GM21390 (cell line): Measurements from ENCODE around the gene AMFR.
"Not testable (repeated sequence)": the region's sequence is repeated elsewhere in the genome, so short reads cannot be mapped to it uniquely, and the experiment has no call there.

Experiments
- ATAC-seq: cut with Tn5 transposase; IDR thresholded peaks from one replicate; pipeline ENCODE4 v1.9.1; 2021; ENCODE audit not compliant: unreplicated experiment

AMFR gene

DNA sequence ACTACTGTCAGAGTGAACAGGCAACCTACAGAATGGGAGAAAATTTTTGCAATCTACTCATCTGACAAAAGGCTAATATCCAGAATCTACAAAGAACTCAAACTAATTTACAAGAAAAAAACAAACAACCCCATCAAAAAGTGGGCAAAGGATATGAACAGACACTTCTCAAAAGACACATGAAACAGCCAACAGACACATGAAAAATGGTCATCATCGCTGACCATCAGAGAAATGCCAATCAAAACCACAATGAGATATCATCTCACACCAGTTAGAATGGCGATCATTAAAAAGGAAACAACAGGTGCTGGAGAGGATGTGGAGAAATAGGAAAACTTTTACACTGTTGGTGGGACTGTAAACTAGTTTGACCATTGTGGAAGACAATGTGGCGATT is 28.6 kb downstream of the AMFR start:
- not testable (repeated sequence) for ATAC-seq

DNA sequence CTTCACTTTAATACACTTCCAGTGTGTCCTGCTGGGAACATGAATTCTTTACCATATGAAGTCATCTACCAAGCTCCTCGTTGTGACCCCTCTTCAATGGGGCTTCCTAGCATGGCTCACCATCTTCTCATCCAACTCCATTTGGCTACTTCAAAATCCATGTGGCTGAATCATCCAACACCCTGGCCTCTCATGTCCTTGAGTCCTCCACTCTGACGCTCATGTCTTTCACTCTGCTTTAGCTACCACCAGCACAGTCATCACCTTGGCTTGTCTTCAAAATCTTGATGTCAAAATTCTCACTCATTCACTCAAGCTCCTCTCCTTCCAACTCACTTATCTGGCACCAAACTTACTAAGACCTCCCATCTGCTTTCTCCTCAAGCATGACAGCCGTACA is 35.8 kb downstream of the AMFR start:
- ATAC-seq = no peak

DNA sequence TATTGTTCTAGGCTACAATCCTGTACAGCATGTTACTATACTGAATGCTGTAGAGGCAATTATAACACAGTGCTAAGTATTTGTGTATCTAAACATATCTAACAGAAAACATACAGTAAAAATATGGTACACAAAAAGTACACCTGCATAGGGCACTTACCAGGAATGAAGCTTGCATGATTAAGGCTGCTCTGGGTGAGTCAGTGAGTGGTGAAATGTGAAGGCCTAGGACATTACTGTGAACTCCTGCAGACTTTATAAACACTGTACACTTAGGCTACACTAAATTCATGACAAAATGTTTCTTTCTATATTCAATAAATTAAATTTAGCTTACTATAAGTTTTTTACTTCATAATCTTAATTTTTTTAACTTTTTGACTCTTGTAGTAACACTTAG is 37.1 kb downstream of the AMFR start:
- ATAC-seq = no peak

DNA sequence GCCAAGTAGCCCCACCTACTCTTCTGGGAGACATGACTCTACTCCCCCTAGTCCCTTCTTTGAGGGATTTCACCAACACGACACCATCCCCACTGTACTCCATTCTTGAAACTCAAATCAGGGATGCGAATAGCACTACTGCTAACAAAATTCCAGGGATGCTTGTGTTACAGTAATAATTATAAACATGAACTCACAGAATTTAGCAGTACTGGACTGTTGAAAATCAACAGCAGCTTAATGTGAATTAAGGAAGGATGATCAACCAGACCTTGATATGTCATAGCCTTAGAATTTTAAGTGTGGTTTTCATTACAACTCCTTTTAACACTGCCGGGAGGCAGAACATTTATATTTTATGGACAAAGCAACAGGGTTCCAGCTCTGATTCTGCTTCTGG is 37.9 kb downstream of the AMFR start:
- no peak for ATAC-seq

- ATAC-seq = no peak
Observed at GRCh38 chr16:56384074-56384721, 41.1 kb downstream of the AMFR start.

DNA sequence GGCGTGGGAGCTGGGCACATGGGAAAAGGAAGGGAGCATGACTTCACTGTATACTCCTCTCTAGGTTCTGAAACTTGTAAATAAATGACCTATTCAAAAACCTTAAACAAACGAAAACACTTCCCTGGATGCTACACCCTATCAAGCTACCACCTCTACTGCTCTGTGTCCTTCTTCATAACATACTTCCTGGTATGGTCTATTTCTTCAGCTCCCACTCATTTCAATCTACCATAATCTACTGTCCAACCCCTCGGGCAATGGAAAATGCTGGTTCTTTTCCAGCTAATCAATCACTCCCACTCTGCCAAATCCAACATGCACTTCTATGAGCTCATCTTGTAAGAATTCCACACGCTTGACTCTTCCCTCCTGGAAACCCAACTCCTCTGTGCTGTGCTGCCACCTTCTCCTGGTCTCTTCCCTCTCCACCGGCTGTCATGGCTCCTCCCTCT is 42.4 kb downstream of the AMFR start:
- ATAC-seq = no peak

DNA sequence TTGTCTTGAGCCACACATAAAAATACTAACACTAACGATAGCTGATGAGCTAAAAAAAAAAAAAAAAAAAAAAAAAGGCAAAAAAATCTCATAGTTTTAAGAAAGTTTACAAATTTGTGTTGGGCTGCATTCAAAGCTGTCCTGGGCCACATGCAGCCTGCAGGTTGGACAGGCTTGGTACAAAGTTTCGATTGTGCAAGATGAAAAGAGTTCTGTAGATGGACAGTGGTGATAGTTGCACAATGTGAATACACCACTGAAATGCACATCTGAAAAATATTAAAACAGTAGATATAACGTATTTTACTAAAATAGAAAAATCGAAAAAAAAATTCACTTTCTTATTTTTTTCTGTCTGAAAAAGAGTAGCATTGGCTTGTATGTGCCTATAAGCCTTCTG is 42.9 kb downstream of the AMFR start:
- ATAC-seq = no peak

DNA sequence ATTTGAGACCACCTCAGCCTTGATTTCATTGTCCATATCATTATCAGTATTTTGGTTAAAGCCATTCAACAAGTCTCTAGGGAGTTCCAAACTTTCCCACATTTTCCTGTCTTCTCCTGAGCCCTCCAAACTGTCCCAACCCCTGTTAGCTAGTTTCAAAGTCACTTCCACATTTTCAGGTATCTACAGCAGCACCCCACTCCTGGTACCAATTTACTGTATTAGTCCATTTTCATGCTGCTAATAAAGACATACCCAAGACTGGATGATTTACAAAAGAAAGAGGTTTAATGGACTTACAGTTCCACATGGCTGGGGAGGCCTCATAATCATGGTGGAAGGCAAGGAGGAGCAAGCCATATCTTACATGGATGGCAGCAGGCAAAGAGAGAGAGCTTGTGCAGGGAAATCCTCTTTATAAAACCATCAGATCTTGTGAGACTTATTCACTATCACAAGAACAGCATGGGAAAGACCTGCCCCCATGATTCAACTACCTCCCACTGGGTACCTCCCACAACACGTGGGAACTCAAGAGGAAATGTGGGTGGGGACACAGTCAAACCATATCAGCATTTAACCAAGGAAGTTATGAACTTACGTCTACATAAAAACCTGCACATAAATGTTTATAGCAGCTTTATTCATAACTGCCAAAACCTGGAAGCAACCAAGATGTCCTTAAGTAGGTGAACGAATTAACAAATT is 44.4 kb downstream of the AMFR start:
- not testable (repeated sequence) for ATAC-seq

DNA sequence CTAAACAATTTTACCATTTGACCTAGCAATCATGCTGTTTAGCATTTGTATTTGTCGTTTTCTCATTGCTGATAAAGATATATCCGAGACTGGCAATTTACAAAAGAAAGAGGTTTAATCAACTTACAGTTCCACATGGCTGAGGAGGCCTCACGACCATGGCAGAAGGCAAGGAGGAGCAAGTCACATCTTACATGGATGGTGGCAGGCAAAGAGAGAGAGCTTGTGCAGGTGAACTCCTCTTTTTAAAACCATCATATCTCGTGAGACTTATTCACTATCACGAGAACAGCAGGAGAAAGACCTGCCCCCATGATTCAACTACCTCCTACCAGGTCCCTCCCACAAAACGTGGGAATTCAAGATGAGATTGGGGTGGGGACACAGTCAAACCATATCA is 46.3 kb downstream of the AMFR start:
- ATAC-seq = not testable (repeated sequence)

GRCh38 chr16:56375792-56376191 is 49.6 kb downstream of the AMFR start:
- not testable (repeated sequence) for ATAC-seq

- ATAC-seq = no peak
Observed at GRCh38 chr16:56373003-56373402, 52.3 kb downstream of the AMFR start.

DNA sequence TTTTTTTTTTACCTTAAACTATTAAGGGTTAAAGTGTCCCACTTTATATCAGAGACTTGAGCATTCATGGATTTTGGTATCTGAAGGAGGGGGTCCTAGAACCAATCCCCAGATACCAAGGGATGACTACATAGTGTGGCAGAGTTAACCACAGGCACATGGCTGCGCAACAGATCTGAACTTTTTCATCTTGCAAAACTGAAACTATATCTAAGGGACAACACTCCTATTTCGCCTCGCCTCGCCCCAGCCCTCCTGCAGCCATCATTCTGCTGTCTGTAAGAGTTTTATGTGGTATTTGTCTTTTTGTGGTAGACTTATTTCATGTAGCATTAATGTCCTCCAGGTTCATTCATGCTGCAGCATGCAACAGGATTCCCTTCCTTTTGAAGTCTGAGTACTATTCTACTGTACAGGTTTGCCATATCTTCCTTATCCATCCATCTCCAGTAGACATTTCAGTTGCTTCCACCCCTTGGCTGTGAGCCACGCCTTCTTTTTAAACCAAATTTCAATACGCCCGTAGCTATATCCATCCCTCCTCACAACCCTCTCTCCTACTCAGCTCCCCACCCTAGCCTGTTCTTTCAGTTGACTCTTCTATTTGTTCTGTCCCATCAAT is 53.2 kb downstream of the AMFR start:
- no peak for ATAC-seq

- no peak for ATAC-seq
Observed at GRCh38 chr16:56371660-56371937, 53.7 kb downstream of the AMFR start.

- no peak for ATAC-seq
Observed at GRCh38 chr16:56370875-56371659, 54.3 kb downstream of the AMFR start.

GRCh38 chr16:56370185-56370874 is 55.0 kb downstream of the AMFR start:
- no peak for ATAC-seq

DNA sequence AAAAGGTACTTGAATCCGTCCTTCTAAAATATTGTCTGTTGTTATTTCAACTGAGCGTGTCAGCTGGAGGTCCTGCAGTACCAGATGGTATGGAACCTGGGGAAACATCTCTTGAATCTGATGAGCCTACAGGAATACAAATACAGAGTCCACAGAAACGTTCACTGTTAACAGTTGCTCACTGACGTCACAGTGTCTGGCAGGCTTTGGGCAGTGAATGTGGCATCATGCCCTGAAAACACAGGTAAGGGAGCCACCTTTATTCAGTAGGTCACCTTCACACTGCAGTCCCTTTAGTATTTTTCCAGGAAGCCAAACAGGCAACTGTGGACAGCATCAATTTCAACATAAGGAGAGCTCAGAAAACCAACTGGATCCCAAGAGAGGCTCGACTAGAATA is 56.1 kb downstream of the AMFR start:
- no peak for ATAC-seq

GRCh38 chr16:56368545-56368944 is 56.8 kb downstream of the AMFR start:
- no peak for ATAC-seq

DNA sequence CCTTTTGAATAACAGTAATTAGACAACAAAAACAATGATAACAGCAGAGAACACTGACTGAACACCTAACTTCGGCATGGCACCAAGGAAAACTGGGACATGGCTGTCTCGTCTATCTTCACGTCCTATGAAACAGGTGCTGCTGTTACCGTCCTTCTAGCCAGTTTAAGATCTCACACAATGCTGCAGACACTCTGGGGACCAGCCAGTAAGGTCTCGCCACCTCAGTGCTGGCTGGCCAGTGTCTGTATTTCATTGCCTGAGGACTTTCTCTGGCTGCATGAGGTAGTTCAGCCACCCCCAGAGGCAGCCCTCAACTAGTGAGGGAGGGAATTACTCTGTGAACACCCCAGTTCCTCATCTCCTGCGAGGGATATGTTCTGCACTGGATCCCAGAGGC is 57.6 kb downstream of the AMFR start:
- ATAC-seq = no peak

- no peak for ATAC-seq
Observed at GRCh38 chr16:56366945-56367344, 58.4 kb downstream of the AMFR start.

- ATAC-seq = no peak
Observed at GRCh38 chr16:56365552-56365951, 59.8 kb downstream of the AMFR start.

GRCh38 chr16:56364865-56365264 is 60.5 kb downstream of the AMFR start:
- ATAC-seq = no peak
